ENCODE data around the gene DMD. TPM values are rescaled to one million over a fixed set of nuclear protein-coding genes. Genes with fewer than 3 reads are reported as not detected.
A peak's percentile ranks its signal among the peaks of the same experiment; 100 is the strongest.

The DMD gene
- total RNA-seq, 6 experiments from 2014 or later = 4.9 to 6.0 (median 5.5) TPM

DNA sequence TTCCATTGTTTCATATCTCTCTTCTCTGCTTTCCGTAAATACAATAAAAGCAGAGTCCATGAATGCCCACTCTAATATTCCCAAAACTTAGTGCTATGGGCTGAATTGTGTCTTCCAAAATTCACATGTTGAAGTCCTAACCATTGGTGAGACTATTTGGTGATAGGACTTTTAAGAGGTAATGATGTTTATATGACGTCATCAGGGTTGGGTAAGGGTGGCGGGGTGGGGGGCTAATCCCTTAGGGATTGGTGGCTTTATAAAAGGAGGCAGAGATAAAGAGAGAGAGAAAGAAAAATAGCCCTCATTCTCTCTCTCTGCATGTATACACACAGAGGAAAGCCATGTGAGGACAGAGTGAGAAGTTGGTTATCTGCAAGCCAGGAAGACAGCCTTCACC, 722.2 kb downstream of the DMD start:
- Mint-ChIP-seq H3K36me3 (ENCODE audit: low read depth) (no peaks in the 10 kb centered on the region), H3K4me3 (no peak overlapping the region)

GRCh38 chrX:32483534-32484136, 727.7 kb downstream of the DMD start:
- Mint-ChIP-seq H3K27me3 (ENCODE audit: insufficient read depth) (no peaks in the 10 kb centered on the region), H3K4me1 (ENCODE audit: low read depth) (no peaks in the 10 kb centered on the region), H3K36me3 (ENCODE audit: low read depth) (no peaks in the 10 kb centered on the region), H3K9me3 (no peaks in the 10 kb centered on the region; the same call in 1 of the 2 replicates), H3K27ac (no peak overlapping the region), H3K4me3 (no peak overlapping the region)
- DNase-seq = no peak
- peak; percentile 46; the same call in 1 of the 2 replicates for TF ChIP-seq CTCF (IDR thresholded peaks at IDR 0.05)

More for the DNA sequence above, 722.2 kb downstream of the DMD start:
- no peak overlapping the region for H3K27ac Mint-ChIP-seq
- no peak for DNase-seq
- no peaks in the 10 kb centered on the region for H3K4me1 Mint-ChIP-seq (ENCODE audit: low read depth)
- H3K27me3 Mint-ChIP-seq (ENCODE audit: insufficient read depth) = no peaks in the 10 kb centered on the region
- TF ChIP-seq CTCF (IDR thresholded peaks at IDR 0.05) = no peak
- no peaks in the 10 kb centered on the region; the same call in 1 of the 2 replicates for H3K9me3 Mint-ChIP-seq

GRCh38 chrX:32480019-32480418, 731.3 kb downstream of the DMD start:
- no peak overlapping the region for H3K27ac Mint-ChIP-seq
- H3K36me3 Mint-ChIP-seq (ENCODE audit: low read depth) = no peaks in the 10 kb centered on the region
- H3K9me3 Mint-ChIP-seq = no peaks in the 10 kb centered on the region
- no peaks in the 10 kb centered on the region for H3K4me1 Mint-ChIP-seq (ENCODE audit: low read depth)
- no peak for TF ChIP-seq CTCF (IDR thresholded peaks at IDR 0.05)
- no peak overlapping the region for H3K4me3 Mint-ChIP-seq
- no peaks in the 10 kb centered on the region for H3K27me3 Mint-ChIP-seq (ENCODE audit: insufficient read depth)
- no peak for DNase-seq

DNA sequence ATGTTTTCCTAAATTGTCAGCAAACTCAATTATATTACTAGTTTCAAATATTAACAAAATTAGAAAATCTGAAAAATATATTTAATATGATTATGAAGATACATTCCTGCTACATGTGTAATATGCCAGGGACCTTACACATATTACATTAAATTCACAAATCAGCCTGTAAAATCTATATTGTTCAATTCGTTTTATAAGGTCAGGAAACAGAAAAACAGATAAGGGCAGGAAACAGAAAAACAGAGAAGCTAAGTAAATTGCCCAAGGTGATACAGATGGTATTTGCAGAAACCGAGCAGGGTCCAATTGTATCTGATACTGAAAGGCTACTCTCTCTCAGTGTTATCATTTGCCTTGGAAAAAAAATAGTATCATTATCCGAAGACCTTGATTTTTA, 739.0 kb downstream of the DMD start:
- H3K36me3 Mint-ChIP-seq (ENCODE audit: low read depth) = no peaks in the 10 kb centered on the region

DNA sequence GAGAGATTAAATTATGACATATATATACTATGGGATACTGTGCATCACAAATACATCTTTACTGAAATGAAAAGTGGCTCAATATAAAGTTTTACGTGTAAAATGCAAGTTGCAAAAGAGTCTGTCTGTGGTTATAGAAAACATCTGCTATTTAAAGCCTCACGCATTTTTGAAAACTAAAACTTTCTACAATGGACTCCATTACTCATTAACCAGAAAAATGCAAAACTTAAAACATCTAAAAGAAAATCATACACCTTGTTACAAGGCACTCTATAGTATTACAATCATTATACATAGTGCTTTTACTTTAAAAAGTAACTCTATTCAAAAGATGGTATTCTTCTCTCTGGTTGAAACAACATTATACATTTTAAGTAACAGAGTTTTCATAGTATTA, 755.6 kb downstream of the DMD start:
- Mint-ChIP-seq H3K27me3 (ENCODE audit: insufficient read depth) (no peaks in the 10 kb centered on the region), H3K36me3 (ENCODE audit: low read depth) (no peaks in the 10 kb centered on the region), H3K9me3 (peaks cover 6% of the 10 kb centered on the region), H3K27ac (no peak overlapping the region), H3K4me1 (ENCODE audit: low read depth) (no peaks in the 10 kb centered on the region), H3K4me3 (no peak overlapping the region)
- TF ChIP-seq CTCF (IDR thresholded peaks at IDR 0.05) = no peak
- DNase-seq = no peak

More for the DNA sequence above, 739.0 kb downstream of the DMD start:
- Mint-ChIP-seq H3K4me1 (ENCODE audit: low read depth) (no peaks in the 10 kb centered on the region), H3K9me3 (no peaks in the 10 kb centered on the region), H3K27me3 (ENCODE audit: insufficient read depth) (no peaks in the 10 kb centered on the region), H3K27ac (no peak overlapping the region), H3K4me3 (no peak overlapping the region)
- TF ChIP-seq CTCF (IDR thresholded peaks at IDR 0.05) = no peak
- no peak for DNase-seq

Measured in HFFc6 (cell line).